ENCODE results near the gene CACNA2D3. TPM values are rescaled to one million over a fixed set of nuclear protein-coding genes. Genes with fewer than 3 reads are reported as not detected.

The CACNA2D3 gene
- polyA plus RNA-seq, 1 donor (not counting 4 experiments of a cell fraction or from before 2014, with no cell fraction given), result 0.08 TPM

DNA sequence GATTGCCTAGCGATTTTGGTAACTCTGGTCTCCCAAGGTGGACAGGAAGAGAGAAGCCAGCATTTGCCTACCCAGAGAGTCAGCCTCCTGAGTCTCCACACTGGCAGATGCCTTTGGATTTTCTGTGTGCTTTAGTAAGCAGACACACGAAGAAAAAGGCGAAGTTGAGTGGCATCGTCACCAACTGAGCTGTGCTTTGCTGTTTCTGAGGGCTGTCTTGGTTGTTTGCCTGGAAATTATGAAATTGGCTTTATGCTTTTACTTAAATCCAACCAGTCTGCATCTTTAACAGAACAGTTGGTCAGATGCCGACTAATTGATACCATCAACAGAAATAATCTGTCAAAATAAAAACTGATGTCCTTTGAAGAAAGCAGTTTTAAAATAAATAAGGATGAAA is 56.0 kb downstream of the CACNA2D3 start:
- no peaks in the 10 kb centered on the region for H3K4me1 ChIP-seq (ENCODE audit: control insufficient read depth, extremely low read depth, insufficient read depth, low read length)
- no peak overlapping the region for H3K4me3 ChIP-seq (ENCODE audit: control insufficient read depth in 2 of 3, extremely low read depth in 1 of 3, insufficient read depth in 2 of 3, low read depth in 1 of 3, low read length in 3 of 3)
- H2AFZ ChIP-seq (ENCODE audit: control insufficient read depth, low read length), result no peak overlapping the region
- H3K9me3 ChIP-seq (ENCODE audit: control insufficient read depth, low read depth, low read length), result no peaks in the 10 kb centered on the region
- DNase-seq (ENCODE audit: low read depth, low spot score) (no peak), FAIRE-seq (no peak)
- no peak overlapping the region for H3K9ac ChIP-seq (ENCODE audit: control insufficient read depth, extremely low read depth, insufficient read depth, low read length)
- no peaks in the 10 kb centered on the region for H3K27me3 ChIP-seq (ENCODE audit: control insufficient read depth, extremely low read depth, insufficient read depth, low read length)
- H3K36me3 ChIP-seq (ENCODE audit: control insufficient read depth in 2 of 2, extremely low read depth in 1 of 2, insufficient read depth in 2 of 2, low read length in 2 of 2), result no peaks in the 10 kb centered on the region
- H3K79me2 ChIP-seq (ENCODE audit: control insufficient read depth, insufficient read depth, low read length), result no peaks in the 10 kb centered on the region
- H3K27ac ChIP-seq (ENCODE audit: control insufficient read depth, insufficient read depth, low read length), result no peak overlapping the region
- H3K9me1 ChIP-seq (ENCODE audit: control insufficient read depth, extremely low read depth, insufficient read depth, low read length), result no peaks in the 10 kb centered on the region
- H3K4me2 ChIP-seq (ENCODE audit: control insufficient read depth, extremely low read depth, insufficient read depth, low read depth, low read length), result no peak overlapping the region
- TF ChIP-seq, protein P1, sequence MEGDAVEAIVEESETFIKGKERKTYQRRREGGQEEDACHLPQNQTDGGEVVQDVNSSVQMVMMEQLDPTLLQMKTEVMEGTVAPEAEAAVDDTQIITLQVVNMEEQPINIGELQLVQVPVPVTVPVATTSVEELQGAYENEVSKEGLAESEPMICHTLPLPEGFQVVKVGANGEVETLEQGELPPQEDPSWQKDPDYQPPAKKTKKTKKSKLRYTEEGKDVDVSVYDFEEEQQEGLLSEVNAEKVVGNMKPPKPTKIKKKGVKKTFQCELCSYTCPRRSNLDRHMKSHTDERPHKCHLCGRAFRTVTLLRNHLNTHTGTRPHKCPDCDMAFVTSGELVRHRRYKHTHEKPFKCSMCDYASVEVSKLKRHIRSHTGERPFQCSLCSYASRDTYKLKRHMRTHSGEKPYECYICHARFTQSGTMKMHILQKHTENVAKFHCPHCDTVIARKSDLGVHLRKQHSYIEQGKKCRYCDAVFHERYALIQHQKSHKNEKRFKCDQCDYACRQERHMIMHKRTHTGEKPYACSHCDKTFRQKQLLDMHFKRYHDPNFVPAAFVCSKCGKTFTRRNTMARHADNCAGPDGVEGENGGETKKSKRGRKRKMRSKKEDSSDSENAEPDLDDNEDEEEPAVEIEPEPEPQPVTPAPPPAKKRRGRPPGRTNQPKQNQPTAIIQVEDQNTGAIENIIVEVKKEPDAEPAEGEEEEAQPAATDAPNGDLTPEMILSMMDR (optimal IDR thresholded peaks at IDR 0.05 in 1 of 3, IDR thresholded peaks at IDR 0.05 in 1 of 3, conservative IDR thresholded peaks at IDR 0.05 in 1 of 3; ENCODE audit: extremely low read depth in 1 of 3, insufficient read depth in 2 of 3, low read length in 3 of 3), result no peak
- TF ChIP-seq EZH2 (IDR thresholded peaks at IDR 0.05; ENCODE audit: low read length), result no peak
- dilution Hi-C loops (cut with MboI; ENCODE audit: extremely low pct_ligation_motif_present, low sequenced_read_pairs), result no loop called here
- H4K20me1 ChIP-seq (ENCODE audit: control insufficient read depth, extremely low read depth, insufficient read depth, low read length), result no peaks in the 10 kb centered on the region

DNA sequence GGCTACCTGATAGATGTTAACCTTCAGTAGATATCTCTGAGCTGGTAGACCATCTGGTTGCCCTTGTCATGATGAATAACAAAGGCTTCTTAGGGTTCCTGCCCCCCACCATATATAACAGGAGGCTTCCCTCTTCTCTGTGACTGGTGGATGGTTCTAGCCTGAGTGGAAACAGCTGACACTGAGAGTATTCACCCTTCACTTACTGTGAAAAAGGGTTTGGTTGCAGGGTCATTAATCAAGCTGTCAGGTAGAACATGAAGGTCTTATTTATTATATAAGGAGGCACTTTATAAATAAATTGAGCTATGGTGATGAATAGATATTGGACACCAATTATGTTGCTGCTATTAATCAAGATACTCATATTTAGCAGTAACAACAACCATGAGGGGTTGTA is 58.6 kb downstream of the CACNA2D3 start:
- Histone ChIP-seq H3K27me3 (ENCODE audit: control insufficient read depth, extremely low read depth, insufficient read depth, low read length) (no peaks in the 10 kb centered on the region), H2AFZ (ENCODE audit: control insufficient read depth, low read length) (no peak overlapping the region), H3K79me2 (ENCODE audit: control insufficient read depth, insufficient read depth, low read length) (no peaks in the 10 kb centered on the region), H4K20me1 (ENCODE audit: control insufficient read depth, extremely low read depth, insufficient read depth, low read length) (no peaks in the 10 kb centered on the region), H3K27ac (ENCODE audit: control insufficient read depth, insufficient read depth, low read length) (no peak overlapping the region), H3K4me3 (ENCODE audit: control insufficient read depth in 2 of 3, extremely low read depth in 1 of 3, insufficient read depth in 2 of 3, low read depth in 1 of 3, low read length in 3 of 3) (no peak overlapping the region), H3K36me3 (ENCODE audit: control insufficient read depth in 2 of 2, extremely low read depth in 1 of 2, insufficient read depth in 2 of 2, low read length in 2 of 2) (no peaks in the 10 kb centered on the region), H3K9ac (ENCODE audit: control insufficient read depth, extremely low read depth, insufficient read depth, low read length) (no peak overlapping the region), H3K9me3 (ENCODE audit: control insufficient read depth, low read depth, low read length) (no peaks in the 10 kb centered on the region), H3K9me1 (ENCODE audit: control insufficient read depth, extremely low read depth, insufficient read depth, low read length) (no peaks in the 10 kb centered on the region), H3K4me2 (ENCODE audit: control insufficient read depth, extremely low read depth, insufficient read depth, low read depth, low read length) (no peak overlapping the region), H3K4me1 (ENCODE audit: control insufficient read depth, extremely low read depth, insufficient read depth, low read length) (no peaks in the 10 kb centered on the region)
- DNase-seq (ENCODE audit: low read depth, low spot score) (no peak), FAIRE-seq (no peak)
- TF ChIP-seq EZH2 (IDR thresholded peaks at IDR 0.05; ENCODE audit: low read length), result no peak
- TF ChIP-seq, protein P1 (optimal IDR thresholded peaks at IDR 0.05 in 1 of 3, IDR thresholded peaks at IDR 0.05 in 1 of 3, conservative IDR thresholded peaks at IDR 0.05 in 1 of 3; ENCODE audit: extremely low read depth in 1 of 3, insufficient read depth in 2 of 3, low read length in 3 of 3), result no peak
- dilution Hi-C loops (cut with MboI; ENCODE audit: extremely low pct_ligation_motif_present, low sequenced_read_pairs), result no loop called here
